Neural cell (in vitro differentiated cells): ENCODE results near the gene ST6GALNAC1.

Experiments used
- CTCF ChIP-seq: fragments of 450-650 bp; IDR thresholded peaks from 2 replicates; pipeline ENCODE4 v1.5.1; 2014; ENCODE audit warnings: antibody characterized with exemption, mild to moderate bottlenecking, moderate library complexity; ENCODE audit not compliant: poor library complexity, severe bottlenecking
- EZH2 ChIP-seq: fragments of 200-600, 300-800 bp; shearing (Covaris generic), sonication (generic); IDR thresholded peaks from 2 replicates; pipeline ENCODE4 v1.6.1; 2014; ENCODE audit warnings: antibody characterized with exemption, low read length, borderline replicate concordance, mild to moderate bottlenecking; ENCODE audit not compliant: insufficient read depth, poor library complexity, severe bottlenecking
- TAF1 ChIP-seq: IDR thresholded peaks from 2 replicates; pipeline ENCODE4 v1.6.1; 2012; ENCODE audit warnings: low read depth

GRCh38 chr17:76684756-76685155 is 41.2 kb upstream of the ST6GALNAC1 start:
- TF ChIP-seq CTCF: no peak
- no peak for TF ChIP-seq EZH2
- TF ChIP-seq TAF1: no peak
